ENCODE measurements around the gene EBLN2. TPM values are rescaled to one million over a fixed set of nuclear protein-coding genes. Genes with fewer than 3 reads are reported as not detected.

EBLN2 gene
- total RNA-seq, 3 donors from 2014 or later (not counting 1 experiment from before 2014, with no cell fraction given), result 8.9 to 11.2 (median 11.0) TPM

DNA sequence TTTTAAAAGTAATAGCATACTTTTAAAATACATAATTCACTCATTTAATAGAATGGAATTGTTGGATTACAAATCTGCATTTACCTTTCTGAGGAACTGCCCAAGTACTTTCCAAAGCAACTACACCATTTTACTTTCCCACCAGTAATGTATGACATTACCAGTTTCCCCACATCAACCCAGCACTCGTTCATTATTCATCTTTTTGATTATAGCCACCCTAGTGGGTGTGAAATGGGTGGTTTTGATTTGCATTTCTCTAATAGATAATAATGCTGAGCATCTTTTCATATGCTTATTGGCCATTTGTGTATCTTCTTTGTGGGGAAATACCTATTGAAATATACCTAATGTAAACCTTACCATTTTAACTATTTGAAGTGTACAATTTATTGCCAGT, 18.0 kb upstream of the EBLN2 start:
- Mint-ChIP-seq H3K9me3 (no peaks in the 10 kb centered on the region), H3K4me3 (no peak overlapping the region), H3K27ac (peak overlapping the region; percentile 4 to 37), H3K27me3 (ENCODE audit: low read depth in 2 of 2) (no peaks in the 10 kb centered on the region), H3K4me1 (peaks cover 49 to 55% of the 10 kb centered on the region in 2 donors), H3K36me3 (no peaks in the 10 kb centered on the region)
- Histone ChIP-seq H3K4me3 (ENCODE audit: low read length) (no peak overlapping the region), H3K36me3 (ENCODE audit: control insufficient read depth, insufficient read depth, low read length) (no peaks in the 10 kb centered on the region), H3K27me3 (ENCODE audit: control insufficient read depth, insufficient read depth, low read length) (no peaks in the 10 kb centered on the region), H3K9me3 (ENCODE audit: control insufficient read depth, insufficient read depth, low read length) (no peaks in the 10 kb centered on the region), H3K4me1 (ENCODE audit: control insufficient read depth, insufficient read depth, low read length) (no peaks in the 10 kb centered on the region), H3K27ac (ENCODE audit: low read length) (no peak overlapping the region)
- DNase-seq, result no peak
- no peak for ATAC-seq
- TF ChIP-seq, protein P1, sequence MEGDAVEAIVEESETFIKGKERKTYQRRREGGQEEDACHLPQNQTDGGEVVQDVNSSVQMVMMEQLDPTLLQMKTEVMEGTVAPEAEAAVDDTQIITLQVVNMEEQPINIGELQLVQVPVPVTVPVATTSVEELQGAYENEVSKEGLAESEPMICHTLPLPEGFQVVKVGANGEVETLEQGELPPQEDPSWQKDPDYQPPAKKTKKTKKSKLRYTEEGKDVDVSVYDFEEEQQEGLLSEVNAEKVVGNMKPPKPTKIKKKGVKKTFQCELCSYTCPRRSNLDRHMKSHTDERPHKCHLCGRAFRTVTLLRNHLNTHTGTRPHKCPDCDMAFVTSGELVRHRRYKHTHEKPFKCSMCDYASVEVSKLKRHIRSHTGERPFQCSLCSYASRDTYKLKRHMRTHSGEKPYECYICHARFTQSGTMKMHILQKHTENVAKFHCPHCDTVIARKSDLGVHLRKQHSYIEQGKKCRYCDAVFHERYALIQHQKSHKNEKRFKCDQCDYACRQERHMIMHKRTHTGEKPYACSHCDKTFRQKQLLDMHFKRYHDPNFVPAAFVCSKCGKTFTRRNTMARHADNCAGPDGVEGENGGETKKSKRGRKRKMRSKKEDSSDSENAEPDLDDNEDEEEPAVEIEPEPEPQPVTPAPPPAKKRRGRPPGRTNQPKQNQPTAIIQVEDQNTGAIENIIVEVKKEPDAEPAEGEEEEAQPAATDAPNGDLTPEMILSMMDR (IDR thresholded peaks at IDR 0.05), result no peak
- WGBS (ENCODE audit: insufficient coverage), result no CpG with 5 or more reads among the region's 1 CpG
- intact Hi-C loops (cut with micrococcal nuclease), result no loop called here

DNA sequence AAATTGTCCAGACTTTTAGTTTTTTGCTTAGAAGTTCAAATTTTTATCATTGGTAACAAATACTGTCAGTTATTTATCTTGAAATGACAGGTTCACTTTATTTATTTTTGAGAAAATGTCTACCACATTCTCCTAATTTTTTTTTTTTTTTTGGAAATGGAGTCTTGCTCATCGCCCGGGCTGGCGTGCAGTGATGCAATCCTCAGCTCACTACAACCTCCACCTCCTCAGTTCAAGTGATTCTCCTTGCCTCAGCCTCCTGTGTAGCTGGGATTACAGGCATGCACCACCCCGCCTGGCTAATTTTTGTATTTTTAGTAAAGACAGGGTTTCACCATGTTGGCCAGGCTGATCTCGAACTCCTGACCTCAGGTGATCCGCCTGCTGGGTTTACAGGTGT, 16.1 kb upstream of the EBLN2 start:
- H3K27me3 Mint-ChIP-seq (ENCODE audit: low read depth in 2 of 2), result no peaks in the 10 kb centered on the region
- WGBS (ENCODE audit: insufficient coverage), result 95% methylated on average over 6 of the region's 6 CpGs
- no peak overlapping the region for H3K27ac Mint-ChIP-seq
- Histone ChIP-seq H3K27ac (ENCODE audit: low read length) (no peak overlapping the region), H3K9me3 (ENCODE audit: control insufficient read depth, insufficient read depth, low read length) (no peaks in the 10 kb centered on the region), H3K4me1 (ENCODE audit: control insufficient read depth, insufficient read depth, low read length) (no peaks in the 10 kb centered on the region), H3K27me3 (ENCODE audit: control insufficient read depth, insufficient read depth, low read length) (no peaks in the 10 kb centered on the region), H3K4me3 (ENCODE audit: low read length) (no peak overlapping the region), H3K36me3 (ENCODE audit: control insufficient read depth, insufficient read depth, low read length) (peaks cover 5% of the 10 kb centered on the region)
- ATAC-seq, result no peak
- H3K4me3 Mint-ChIP-seq, result no peak overlapping the region
- intact Hi-C loops (cut with micrococcal nuclease), result no loop called here
- H3K4me1 Mint-ChIP-seq, result peaks cover 48 to 51% of the 10 kb centered on the region in 2 donors
- H3K9me3 Mint-ChIP-seq, result no peaks in the 10 kb centered on the region
- no peak for DNase-seq
- no peaks in the 10 kb centered on the region for H3K36me3 Mint-ChIP-seq
- TF ChIP-seq, protein P1 (IDR thresholded peaks at IDR 0.05), result no peak

DNA sequence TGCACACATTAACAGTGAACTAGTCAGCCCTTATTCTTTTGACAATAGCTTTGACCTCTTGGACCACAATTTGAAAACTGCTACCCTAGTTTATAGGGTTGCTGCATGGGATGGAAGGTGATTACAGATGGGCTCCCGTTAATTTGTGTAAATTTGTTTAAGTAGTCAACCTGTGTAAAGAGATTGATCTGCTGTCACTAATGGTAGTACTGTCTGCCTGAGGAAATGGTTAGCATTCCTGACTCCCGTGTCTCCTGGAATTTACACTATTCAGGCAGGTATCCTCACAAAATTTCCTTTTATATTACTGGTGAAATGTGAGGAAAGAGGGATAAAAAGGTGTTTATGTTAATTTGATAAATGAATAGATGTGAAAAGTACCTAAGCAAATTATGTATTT, 15.3 kb upstream of the EBLN2 start:
- 97% methylated on average over 2 of the region's 2 CpGs for WGBS (ENCODE audit: insufficient coverage)
- H3K9me3 ChIP-seq (ENCODE audit: control insufficient read depth, insufficient read depth, low read length), result no peaks in the 10 kb centered on the region
- H3K36me3 ChIP-seq (ENCODE audit: control insufficient read depth, insufficient read depth, low read length), result peaks cover 5% of the 10 kb centered on the region
- TF ChIP-seq, protein P1 (IDR thresholded peaks at IDR 0.05), result no peak
- H3K27me3 ChIP-seq (ENCODE audit: control insufficient read depth, insufficient read depth, low read length), result no peaks in the 10 kb centered on the region
- DNase-seq, result no peak
- H3K4me1 ChIP-seq (ENCODE audit: control insufficient read depth, insufficient read depth, low read length), result no peaks in the 10 kb centered on the region
- Mint-ChIP-seq H3K36me3 (no peaks in the 10 kb centered on the region), H3K4me1 (peaks cover 40 to 43% of the 10 kb centered on the region in 2 donors), H3K27ac (peak overlapping the region; percentile 49 to 63), H3K4me3 (no peak overlapping the region), H3K9me3 (no peaks in the 10 kb centered on the region), H3K27me3 (ENCODE audit: low read depth in 2 of 2) (no peaks in the 10 kb centered on the region)
- no peak overlapping the region for H3K27ac ChIP-seq (ENCODE audit: low read length)
- H3K4me3 ChIP-seq (ENCODE audit: low read length), result no peak overlapping the region
- intact Hi-C loops (cut with micrococcal nuclease), result no loop called here
- no peak for ATAC-seq

DNA sequence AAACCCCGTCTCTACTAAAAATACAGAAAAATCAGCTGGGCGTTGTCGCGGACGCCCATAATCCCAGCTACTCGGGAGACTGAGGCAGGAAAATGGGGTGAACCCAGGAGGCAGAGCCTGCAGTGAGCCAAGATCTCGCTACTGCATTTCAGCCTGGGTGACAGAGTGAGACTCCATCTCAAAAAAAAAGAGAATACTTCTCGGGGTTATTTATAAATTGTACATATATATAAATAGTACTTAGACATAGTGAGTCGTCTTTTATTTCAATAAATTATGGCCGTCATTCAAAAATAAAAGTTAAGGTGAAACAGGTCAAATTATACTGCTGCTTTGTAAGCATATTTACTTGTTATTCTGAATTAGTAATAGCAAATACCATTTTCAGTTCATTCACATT, 12.1 kb upstream of the EBLN2 start:
- peaks cover 5% of the 10 kb centered on the region for H3K36me3 ChIP-seq (ENCODE audit: control insufficient read depth, insufficient read depth, low read length)
- no peak overlapping the region for H3K4me3 ChIP-seq (ENCODE audit: low read length)
- Mint-ChIP-seq H3K27ac (no peak overlapping the region), H3K27me3 (ENCODE audit: low read depth in 2 of 2) (no peaks in the 10 kb centered on the region), H3K9me3 (no peaks in the 10 kb centered on the region), H3K4me1 (peaks cover 17 to 24% of the 10 kb centered on the region in 2 donors), H3K36me3 (no peaks in the 10 kb centered on the region), H3K4me3 (no peak overlapping the region)
- intact Hi-C loops (cut with micrococcal nuclease), result no loop called here
- no peak for DNase-seq
- no peaks in the 10 kb centered on the region for H3K9me3 ChIP-seq (ENCODE audit: control insufficient read depth, insufficient read depth, low read length)
- H3K27ac ChIP-seq (ENCODE audit: low read length), result no peak overlapping the region
- TF ChIP-seq, protein P1 (IDR thresholded peaks at IDR 0.05), result no peak
- WGBS (ENCODE audit: insufficient coverage), result 95% methylated on average over 7 of the region's 10 CpGs
- no peaks in the 10 kb centered on the region for H3K27me3 ChIP-seq (ENCODE audit: control insufficient read depth, insufficient read depth, low read length)
- no peaks in the 10 kb centered on the region for H3K4me1 ChIP-seq (ENCODE audit: control insufficient read depth, insufficient read depth, low read length)
- ATAC-seq, result no peak
